Measurements from ENCODE around the gene CUL3.

Gene CUL3

GRCh38 chr2:224421065-224421464, 164.1 kb downstream of the CUL3 start:
- DNase-seq (ENCODE audit: low read depth), result no peak

Data from T-helper 22 cell (primary cell).